HCT116 (cell line): ENCODE data around the gene RNF180.

Source experiments
- CTCF ChIP-seq, 3 experiments: fragments of 200-600 bp in 1 of 3; sonication (generic) in 1 of 3; IDR thresholded peaks in 2 of 3; conservative IDR thresholded peaks in 1 of 3; 2 replicates each; pipeline ENCODE4 v1.5.1; 2012 to 2017; ENCODE audit warnings: low read depth in 2 of 3, low read length in 2 of 3, antibody characterized with exemption in 1 of 3, borderline replicate concordance in 1 of 3, control low read depth in 1 of 3, mild to moderate bottlenecking in 1 of 3, mixed read lengths in 1 of 3, mixed run types in 1 of 3, moderate library complexity in 1 of 3; ENCODE audit not compliant: insufficient read depth in 1 of 3
- POLR2A ChIP-seq: IDR thresholded peaks from 2 replicates; pipeline ENCODE4 v1.7.0; 2011; ENCODE audit warnings: borderline replicate concordance; ENCODE audit not compliant: insufficient read depth, insufficient read length; ENCODE audit errors: extremely low read depth
- RAD21 ChIP-seq: IDR thresholded peaks from 2 replicates; pipeline ENCODE4 v1.6.1; 2012; ENCODE audit warnings: low read depth, mild to moderate bottlenecking
- ZBTB33 ChIP-seq: IDR thresholded peaks from 2 replicates; pipeline ENCODE4 v1.6.1; 2011; ENCODE audit warnings: mild to moderate bottlenecking, low read length, moderate library complexity; ENCODE audit not compliant: insufficient replicate concordance; ENCODE audit errors: extremely low read depth

- no peak for TF ChIP-seq CTCF (IDR thresholded peaks at IDR 0.05 in 2 of 3, conservative IDR thresholded peaks at IDR 0.05 in 1 of 3; ENCODE audit: borderline replicate concordance in 1 of 3, insufficient read depth in 1 of 3, low read depth in 2 of 3, low read length in 2 of 3)
- no peak for TF ChIP-seq RAD21
- TF ChIP-seq ZBTB33, result no peak
- no peak for TF ChIP-seq POLR2A
Measured at GRCh38 chr5:64195981-64196380, 30.3 kb downstream of the RNF180 start.
